OCI-LY3 (cell line): ENCODE measurements around the gene AGBL4.

Experiments
- CTCF ChIP-seq: fragments of 200-600, 300-600 bp; sonication (generic); IDR thresholded peaks from 2 replicates; pipeline ENCODE4 v1.5.1; 2014; ENCODE audit warnings: antibody characterized with exemption, low read length, low read depth
- EZH2phosphoT487 ChIP-seq: fragments of 200-600 bp; shearing (Covaris generic); IDR thresholded peaks from 2 replicates; pipeline ENCODE4 v1.6.1; 2018; ENCODE audit warnings: antibody characterized with exemption, mixed run types, low read depth

GRCh38 chr1:49046305-49046704 lies 977.4 kb downstream of the AGBL4 start:
- no peak for TF ChIP-seq CTCF
- TF ChIP-seq EZH2phosphoT487 = no peak
